Neural cell (in vitro differentiated cells): Measurements from ENCODE around the gene OR2G3. TPM values are rescaled to one million over a fixed set of nuclear protein-coding genes. Genes with fewer than 3 reads are reported as not detected.

Source experiments
- H2AFZ ChIP-seq: fragments of 200-600, 300-800 bp; sonication (generic), shearing (Covaris generic); 2 replicates; pipeline ENCODE4 v1.6.0; 2014; ENCODE audit warnings: low read depth, mild to moderate bottlenecking, antibody characterized with exemption, low read length, moderate library complexity
- H3F3A ChIP-seq: fragments of 200-600 bp; shearing (Covaris generic); 2 replicates; pipeline ENCODE4 v1.6.1; 2016; ENCODE audit warnings: mild to moderate bottlenecking, moderate library complexity, mixed read lengths, antibody characterized with exemption, low read length; ENCODE audit not compliant: insufficient read depth, poor library complexity, severe bottlenecking
- H3K27ac ChIP-seq: fragments of 200-600, 300-800 bp; sonication (generic), shearing (Covaris generic); 2 replicates; pipeline ENCODE4 v1.5.1; 2014; ENCODE audit warnings: mild to moderate bottlenecking, low read length, moderate library complexity
- H3K27me3 ChIP-seq: fragments of 300-800, 200-600 bp; sonication (generic), shearing (Covaris generic); 2 replicates; pipeline ENCODE4 v1.6.0; 2014; ENCODE audit warnings: mild to moderate bottlenecking, low read depth, low read length, moderate library complexity; ENCODE audit not compliant: insufficient read depth
- H3K36me3 ChIP-seq: fragments of 300-800, 200-600 bp; sonication (generic), shearing (Covaris generic); 2 replicates; pipeline ENCODE4 v1.5.1; 2014; ENCODE audit warnings: mild to moderate bottlenecking, antibody characterized with exemption, low read length, moderate library complexity; ENCODE audit not compliant: insufficient read depth
- H3K4me2 ChIP-seq: fragments of 300-800, 200-600 bp; sonication (generic), shearing (Covaris generic); 2 replicates; pipeline ENCODE4 v1.6.0; 2014; ENCODE audit warnings: mild to moderate bottlenecking, low read length
- H3K4me3 ChIP-seq: fragments of 300-800, 200-600 bp; sonication (generic), shearing (Covaris generic); 2 replicates; pipeline ENCODE4 v1.5.1; 2014; ENCODE audit warnings: mild to moderate bottlenecking, low read length, moderate library complexity
- H3K79me2 ChIP-seq: fragments of 200-600 bp; shearing (Covaris generic); replicated peaks from 2 replicates; pipeline ENCODE4 v1.6.0; 2014; ENCODE audit warnings: mild to moderate bottlenecking, low read length, moderate library complexity; ENCODE audit not compliant: insufficient read depth
- H3K9ac ChIP-seq: fragments of 300-800, 200-600 bp; sonication (generic), shearing (Covaris generic); 2 replicates; pipeline ENCODE4 v1.6.1; 2016; ENCODE audit warnings: mild to moderate bottlenecking, low read length, mixed read lengths
- H3K9me2 ChIP-seq: fragments of 200-600 bp; shearing (Covaris generic); 2 replicates; pipeline ENCODE4 v1.6.1; 2016; ENCODE audit warnings: mild to moderate bottlenecking, low read length, mixed read lengths; ENCODE audit not compliant: insufficient read depth
- H3K9me3 ChIP-seq: fragments of 200-600, 300-800 bp; sonication (generic), shearing (Covaris generic); 2 replicates; pipeline ENCODE4 v1.6.1; 2016; ENCODE audit warnings: mild to moderate bottlenecking, mixed run types, low read length, moderate library complexity, mixed read lengths
- H4K20me1 ChIP-seq: fragments of 200-600 bp; shearing (Covaris generic); 2 replicates; pipeline ENCODE4 v1.6.1; 2016; ENCODE audit warnings: mild to moderate bottlenecking, mixed run types; ENCODE audit not compliant: insufficient read depth
- CTCF ChIP-seq: fragments of 450-650 bp; IDR thresholded peaks from 2 replicates; pipeline ENCODE4 v1.5.1; 2014; ENCODE audit warnings: antibody characterized with exemption, mild to moderate bottlenecking, moderate library complexity; ENCODE audit not compliant: poor library complexity, severe bottlenecking
- EP300 ChIP-seq: fragments of 450-650 bp; conservative IDR thresholded peaks from 2 replicates; pipeline ENCODE4 v1.6.1; 2014; ENCODE audit warnings: antibody characterized with exemption, mild to moderate bottlenecking, moderate library complexity; ENCODE audit not compliant: poor library complexity, severe bottlenecking
- EZH2 ChIP-seq: fragments of 200-600, 300-800 bp; shearing (Covaris generic), sonication (generic); IDR thresholded peaks from 2 replicates; pipeline ENCODE4 v1.6.1; 2014; ENCODE audit warnings: antibody characterized with exemption, low read length, borderline replicate concordance, mild to moderate bottlenecking; ENCODE audit not compliant: insufficient read depth, poor library complexity, severe bottlenecking
- MXI1 ChIP-seq: fragments of 450-650 bp; conservative IDR thresholded peaks from 2 replicates; pipeline ENCODE4 v1.6.1; 2014; ENCODE audit warnings: antibody characterized with exemption, mild to moderate bottlenecking; ENCODE audit not compliant: poor library complexity, severe bottlenecking
- POLR2AphosphoS5 ChIP-seq: IDR thresholded peaks from 2 replicates; pipeline ENCODE4 v1.6.1; 2012
- RAD21 ChIP-seq: fragments of 450-650 bp; conservative IDR thresholded peaks from 2 replicates; pipeline ENCODE4 v1.6.1; 2014; ENCODE audit warnings: antibody characterized with exemption, mild to moderate bottlenecking, moderate library complexity
- REST ChIP-seq: IDR thresholded peaks from 2 replicates; pipeline ENCODE4 v1.6.1; 2012; ENCODE audit warnings: borderline replicate concordance
- SMC3 ChIP-seq: fragments of 450-650 bp; conservative IDR thresholded peaks from 2 replicates; pipeline ENCODE4 v1.6.1; 2014; ENCODE audit warnings: antibody characterized with exemption, mild to moderate bottlenecking, moderate library complexity; ENCODE audit not compliant: poor library complexity
- TAF1 ChIP-seq: IDR thresholded peaks from 2 replicates; pipeline ENCODE4 v1.6.1; 2012; ENCODE audit warnings: low read depth
- polyA plus RNA-seq: library from polyadenylated mRNA; depleted of rRNA; stranded (reverse); fragments of >200 nt; gene quantifications from 2 replicates; pipeline ENCODE4 v1.2.3, GENCODE V29; 2014

OR2G3 gene
- polyA plus RNA-seq, 1 donor from 2014 or later: not detected

- H3K4me2 ChIP-seq: no peak overlapping the region
- H3K27me3 ChIP-seq: no peaks in the 10 kb centered on the region
- H3K9me3 ChIP-seq: no peaks in the 10 kb centered on the region
- no peak overlapping the region for H3K27ac ChIP-seq
- no peaks in the 10 kb centered on the region for H3K36me3 ChIP-seq
- no peaks in the 10 kb centered on the region for H3F3A ChIP-seq
- H4K20me1 ChIP-seq: no peaks in the 10 kb centered on the region
- no peaks in the 10 kb centered on the region for H3K79me2 ChIP-seq
- no peak overlapping the region for H2AFZ ChIP-seq
- H3K9ac ChIP-seq: no peak overlapping the region
- no peak for TF ChIP-seq CTCF
- no peak for TF ChIP-seq EZH2
- TF ChIP-seq EP300: no peak
- no peak for TF ChIP-seq RAD21
- TF ChIP-seq REST: no peak
- TF ChIP-seq POLR2AphosphoS5: no peak
- no peak for TF ChIP-seq TAF1
- no peak for TF ChIP-seq MXI1
- no peak for TF ChIP-seq SMC3
- H3K9me2 ChIP-seq: no peaks in the 10 kb centered on the region
- H3K4me3 ChIP-seq: no peak overlapping the region
Measured at GRCh38 chr1:247614625-247615024, 9.2 kb downstream of the OR2G3 start.

GRCh38 chr1:247627951-247628350 is 22.6 kb downstream of the OR2G3 start:
- no peak overlapping the region for H3K4me2 ChIP-seq
- H3K27ac ChIP-seq: no peak overlapping the region
- H3K79me2 ChIP-seq: no peaks in the 10 kb centered on the region
- H3K4me3 ChIP-seq: no peak overlapping the region
- H3K9me2 ChIP-seq: no peaks in the 10 kb centered on the region
- no peak overlapping the region for H2AFZ ChIP-seq
- no peaks in the 10 kb centered on the region for H3K9me3 ChIP-seq
- no peaks in the 10 kb centered on the region for H3K27me3 ChIP-seq
- TF ChIP-seq MXI1 (no peak), CTCF (no peak), EZH2 (no peak), TAF1 (no peak)
- H3F3A ChIP-seq: no peaks in the 10 kb centered on the region
- no peaks in the 10 kb centered on the region for H4K20me1 ChIP-seq
- no peaks in the 10 kb centered on the region for H3K36me3 ChIP-seq
- no peak overlapping the region for H3K9ac ChIP-seq
